Body of pancreas (tissue), 4 donors: ENCODE measurements around the gene SLC22A17.

Source experiments
- POLR2A ChIP-seq, 3 donors: fragments of 450-650 bp; IDR thresholded peaks; one replicate each; pipeline ENCODE4 v1.6.1; 2016; ENCODE audit warnings: antibody characterized with exemption in 3 of 3, mild to moderate bottlenecking in 2 of 3
- TF ChIP-seq, protein P1 (sequence below), 7 experiments: fragments of 450-650 bp in 4 of 7; fragments of 200-600 bp in 3 of 7; sonication (generic) in 3 of 7; IDR thresholded peaks; one replicate each; pipeline ENCODE4 v1.5.1; 2016 to 2019; ENCODE audit warnings: antibody characterized with exemption in 7 of 7

DNA sequence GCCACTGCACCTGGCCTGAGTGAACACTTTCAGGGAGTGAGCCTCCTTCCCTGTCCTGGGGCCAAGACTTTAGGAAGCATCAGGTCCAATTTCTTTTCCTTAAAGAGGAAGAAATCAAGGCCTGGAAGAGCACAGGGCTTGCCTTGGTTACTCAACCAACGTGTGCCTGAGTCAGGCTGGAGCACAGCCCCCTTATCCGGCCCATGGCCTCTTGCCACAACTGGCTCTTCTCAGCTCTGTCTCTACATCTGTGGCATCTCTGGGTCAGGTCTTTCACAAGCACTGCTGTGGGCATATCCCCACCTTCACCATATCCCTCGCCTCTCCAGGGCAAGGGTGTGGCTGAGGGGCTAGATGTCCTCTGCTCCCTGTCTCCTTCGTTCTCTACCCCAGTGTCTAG lies 48.6 kb upstream of the SLC22A17 start:
- TF ChIP-seq POLR2A (IDR thresholded peaks at IDR 0.05) = no peak
- TF ChIP-seq, protein P1, sequence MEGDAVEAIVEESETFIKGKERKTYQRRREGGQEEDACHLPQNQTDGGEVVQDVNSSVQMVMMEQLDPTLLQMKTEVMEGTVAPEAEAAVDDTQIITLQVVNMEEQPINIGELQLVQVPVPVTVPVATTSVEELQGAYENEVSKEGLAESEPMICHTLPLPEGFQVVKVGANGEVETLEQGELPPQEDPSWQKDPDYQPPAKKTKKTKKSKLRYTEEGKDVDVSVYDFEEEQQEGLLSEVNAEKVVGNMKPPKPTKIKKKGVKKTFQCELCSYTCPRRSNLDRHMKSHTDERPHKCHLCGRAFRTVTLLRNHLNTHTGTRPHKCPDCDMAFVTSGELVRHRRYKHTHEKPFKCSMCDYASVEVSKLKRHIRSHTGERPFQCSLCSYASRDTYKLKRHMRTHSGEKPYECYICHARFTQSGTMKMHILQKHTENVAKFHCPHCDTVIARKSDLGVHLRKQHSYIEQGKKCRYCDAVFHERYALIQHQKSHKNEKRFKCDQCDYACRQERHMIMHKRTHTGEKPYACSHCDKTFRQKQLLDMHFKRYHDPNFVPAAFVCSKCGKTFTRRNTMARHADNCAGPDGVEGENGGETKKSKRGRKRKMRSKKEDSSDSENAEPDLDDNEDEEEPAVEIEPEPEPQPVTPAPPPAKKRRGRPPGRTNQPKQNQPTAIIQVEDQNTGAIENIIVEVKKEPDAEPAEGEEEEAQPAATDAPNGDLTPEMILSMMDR (IDR thresholded peaks at IDR 0.05) = no peak
